ENCODE data around the gene COMMD1.
"Not testable (repeated sequence)": the region's sequence is repeated elsewhere in the genome, so short reads cannot be mapped to it uniquely, and the experiment has no call there.

The COMMD1 gene
- total RNA-seq = 8.2 to 14.8 (median 10.4) reads per million in 4 experiments

GRCh38 chr2:61905372-61906185, at the start of gene COMMD1:
Gene COMMD1 (plus strand): TSS chr2:61905674. CDS start chr2:61905679, 5 bp downstream.
- DNase-seq = peak; percentile 59

- no peak for DNase-seq
Observed at GRCh38 chr2:61857224-61857623, 48.2 kb upstream of the COMMD1 start.

GRCh38 chr2:61862085-61862484, 43.4 kb upstream of the COMMD1 start:
- no peak for DNase-seq

DNA sequence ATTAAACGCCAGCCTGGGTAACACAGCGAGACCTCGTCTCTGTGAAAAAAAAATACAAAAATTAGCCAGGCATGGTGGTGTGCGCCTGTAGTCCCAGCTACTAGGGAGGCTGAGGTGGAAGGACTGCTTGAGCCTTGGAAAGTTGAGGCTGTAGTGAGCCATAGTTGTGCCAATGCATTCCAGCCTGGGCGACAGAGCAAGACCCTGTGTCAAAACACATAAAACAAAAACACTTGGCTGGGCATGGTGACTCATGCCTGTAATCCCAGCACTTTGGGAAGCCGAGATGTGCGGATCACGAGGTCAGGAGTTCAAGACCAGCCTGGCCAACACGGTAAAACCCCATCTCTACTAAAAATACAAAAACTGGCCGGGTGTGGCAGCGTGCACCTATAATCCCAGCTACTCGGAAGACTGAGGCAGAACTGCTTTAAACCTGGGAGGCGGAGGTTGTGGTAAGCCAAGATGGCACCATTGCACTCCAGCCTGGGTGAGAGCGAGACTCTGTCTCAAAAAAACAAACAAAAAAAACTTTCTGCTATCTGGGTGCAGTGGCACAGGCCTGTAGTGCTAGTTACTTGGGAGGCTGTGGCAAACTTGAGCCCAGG, 38.9 kb upstream of the COMMD1 start:
- DNase-seq = not testable (repeated sequence)

DNA sequence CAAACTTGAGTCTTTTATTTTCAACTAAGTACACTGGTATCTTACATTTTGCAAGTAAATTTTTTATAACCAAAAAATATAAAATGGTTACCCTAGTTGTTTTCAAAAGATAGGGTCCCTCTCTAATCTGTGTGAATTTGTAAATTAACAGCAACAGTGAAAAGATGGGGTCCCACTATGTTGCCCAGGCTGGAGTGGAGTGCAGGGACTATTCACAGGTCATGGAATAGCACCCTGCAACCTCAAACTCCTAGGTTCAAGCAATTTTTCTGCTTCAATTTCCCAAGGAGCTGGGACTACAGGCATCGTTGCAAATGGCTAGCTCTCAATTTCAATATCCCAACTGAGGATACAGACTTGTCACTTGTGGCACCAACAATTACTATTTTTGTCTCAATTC, 29.1 kb upstream of the COMMD1 start:
- DNase-seq = no peak

DNA sequence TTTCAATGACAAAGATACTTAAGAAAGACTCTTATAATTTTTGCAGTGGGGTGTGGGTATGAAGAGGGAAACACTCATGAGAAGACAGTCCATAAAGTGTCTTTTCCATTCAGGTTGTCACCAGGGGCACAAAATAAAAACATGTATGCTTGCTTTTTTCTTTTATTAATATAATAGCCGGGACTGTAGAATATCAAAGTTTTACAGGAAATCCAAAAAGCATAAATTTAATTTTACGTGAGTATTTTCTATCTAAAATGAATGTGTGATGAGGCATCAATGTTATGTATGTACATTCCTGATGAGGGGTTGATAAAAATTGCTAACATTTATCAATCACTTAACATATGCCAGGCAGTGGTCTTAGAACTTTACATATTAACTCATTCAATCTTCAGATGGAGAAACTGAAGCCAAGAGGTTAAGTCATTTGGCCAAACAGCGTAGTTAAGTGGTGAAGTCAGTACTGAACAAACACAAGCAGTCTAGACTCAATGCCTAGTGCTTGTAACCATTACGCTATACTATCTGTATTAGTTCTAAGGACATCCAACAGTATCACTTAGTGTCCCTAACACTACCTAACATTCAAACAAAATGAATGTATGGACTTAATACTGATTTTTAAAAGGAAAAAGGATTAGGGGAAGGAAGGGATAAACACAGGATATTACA, 27.8 kb upstream of the COMMD1 start:
- DNase-seq = no peak

DNA sequence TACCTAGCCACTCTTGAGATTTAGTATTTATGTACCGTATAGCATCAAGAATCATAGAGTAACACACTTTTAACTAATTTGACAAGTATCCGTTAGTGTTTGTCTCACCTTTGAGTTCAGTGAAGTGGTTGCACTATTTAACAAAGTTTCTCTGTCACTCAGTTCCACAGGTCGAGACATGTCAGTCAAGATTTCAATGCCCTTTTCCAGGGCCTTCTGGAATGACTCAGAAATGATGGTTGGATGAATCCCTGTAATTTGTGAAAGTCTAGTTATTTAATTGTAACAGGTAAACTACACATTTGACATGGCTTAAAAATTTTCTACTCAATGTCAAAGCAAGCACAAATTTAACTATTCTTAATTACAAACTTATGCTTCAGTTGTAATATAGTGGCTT, 26.7 kb upstream of the COMMD1 start:
- no peak for DNase-seq

DNA sequence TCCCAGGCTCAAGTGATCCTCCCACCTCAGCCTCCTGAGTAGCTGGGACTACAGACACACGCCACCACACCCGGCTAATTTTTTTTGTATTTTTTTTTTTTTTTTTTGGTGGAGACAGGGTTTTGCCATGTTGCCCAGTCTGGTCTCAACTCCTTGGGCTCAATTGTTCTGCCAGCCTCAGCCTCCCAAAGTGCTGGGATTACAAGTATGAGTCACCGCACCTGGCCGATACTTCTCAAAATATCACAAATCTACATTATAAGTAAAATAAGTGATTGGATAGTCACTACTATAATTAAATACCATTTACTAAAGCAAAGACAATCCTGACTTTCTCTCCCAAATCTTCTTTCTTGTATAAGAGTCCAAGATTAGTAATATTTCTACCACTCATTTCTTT, 26.1 kb upstream of the COMMD1 start:
- not testable (repeated sequence) for DNase-seq

DNA sequence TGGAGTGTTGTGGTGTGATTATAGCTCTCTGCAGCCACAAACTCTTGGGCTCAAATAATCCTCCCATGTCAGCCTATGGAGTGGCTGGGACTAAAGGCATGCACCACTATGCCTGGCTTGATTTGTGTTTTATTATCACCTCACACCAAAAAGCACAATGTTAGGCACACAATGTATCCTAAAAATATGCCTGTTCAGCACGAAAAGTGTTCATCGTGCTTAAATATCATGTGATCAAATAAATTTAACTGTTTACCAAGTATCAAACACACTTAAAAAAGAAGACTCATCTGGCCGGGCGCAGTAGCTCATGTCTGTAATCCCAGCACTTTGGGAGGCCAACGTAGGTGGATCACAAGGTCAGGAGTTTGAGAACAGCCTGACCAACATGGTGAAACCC, 22.6 kb upstream of the COMMD1 start:
- DNase-seq = no peak

DNA sequence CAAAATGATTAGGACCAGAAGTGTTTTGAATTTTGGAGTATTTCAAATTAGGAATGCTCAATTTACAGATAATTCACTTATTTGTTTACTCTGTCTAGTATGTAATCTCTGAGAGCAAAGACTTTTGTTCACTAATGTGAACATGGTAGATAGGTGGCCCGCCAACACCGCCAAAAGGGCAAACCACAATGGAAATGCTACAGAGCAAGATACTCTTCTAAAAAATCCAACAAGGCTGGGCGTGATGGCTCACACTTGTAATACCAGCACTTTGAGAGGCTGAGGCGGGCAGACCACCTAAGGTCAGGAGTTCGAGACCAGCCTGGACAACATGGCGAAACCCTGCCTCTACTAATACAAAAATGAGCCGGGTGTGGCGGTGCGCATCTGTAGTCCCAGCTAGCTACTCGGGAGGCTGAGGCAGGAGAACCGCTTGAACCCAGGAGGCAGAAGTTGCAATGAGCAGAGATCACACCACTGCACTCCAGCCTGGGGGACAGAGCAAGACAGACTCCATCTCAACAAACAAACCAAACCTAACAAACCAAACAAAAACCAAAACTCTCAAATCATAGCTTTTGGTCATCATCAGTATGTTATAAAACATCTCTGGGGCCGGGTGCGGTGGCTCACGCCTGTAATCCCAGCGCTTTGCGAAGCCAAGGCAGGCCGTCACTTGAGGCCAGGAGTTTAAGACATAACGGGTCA, 19.4 kb upstream of the COMMD1 start:
- no peak for DNase-seq

DNA sequence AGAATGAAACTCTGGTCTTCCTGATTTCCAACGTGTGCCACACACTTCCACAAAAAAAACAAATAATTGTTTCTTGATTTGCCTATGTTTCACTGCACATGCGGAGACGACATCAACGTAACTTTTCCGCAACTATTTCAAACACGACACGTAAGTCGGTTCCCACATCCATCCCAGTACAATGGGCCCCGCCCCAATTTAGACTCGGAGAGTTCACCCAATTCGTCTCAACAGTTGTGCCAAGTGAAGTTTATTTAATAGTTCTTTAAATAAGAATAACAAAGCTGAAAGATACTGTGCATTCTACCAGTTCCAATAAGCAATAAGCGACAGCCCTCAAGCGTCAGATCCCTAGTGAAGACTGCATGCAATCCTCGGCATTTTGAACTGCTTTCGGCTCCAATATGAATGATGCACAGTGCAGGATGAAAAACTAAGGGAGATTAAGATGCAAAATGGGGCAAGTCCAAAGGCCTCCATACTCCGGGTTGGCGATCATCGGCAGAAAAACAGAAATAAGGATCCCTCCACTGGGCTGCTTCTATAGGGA, 17.7 kb upstream of the COMMD1 start:
- no peak for DNase-seq

GRCh38 chr2:61888267-61889055, 17.0 kb upstream of the COMMD1 start, which contains the start of gene CCT4:
Gene CCT4 (minus strand): TSS chr2:61888656. CDS start chr2:61888507, 149 bp downstream.
- peak; percentile 88 for DNase-seq

- no peak for DNase-seq
Observed at GRCh38 chr2:61898810-61899209, 6.7 kb upstream of the COMMD1 start.

GRCh38 chr2:61900281-61900680, 5.2 kb upstream of the COMMD1 start:
- no peak for DNase-seq

DNA sequence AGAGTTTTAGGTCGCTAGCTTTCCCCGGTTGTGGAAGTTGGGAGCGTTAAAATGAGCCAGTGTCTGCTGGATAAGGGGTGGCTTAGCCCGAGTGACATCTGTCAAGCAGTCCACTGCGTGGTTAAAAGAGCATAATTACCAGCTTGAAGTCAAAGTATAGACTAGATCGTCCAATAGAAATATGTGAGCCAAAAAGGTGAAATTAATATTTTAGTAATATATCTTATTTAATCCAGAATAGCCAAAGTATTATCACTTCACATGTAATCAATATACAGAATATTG, 654 bp downstream of the COMMD1 start:
- DNase-seq = no peak

- DNase-seq = no peak
Observed at GRCh38 chr2:61909116-61909515, 3.6 kb downstream of the COMMD1 start.

- no peak for DNase-seq
Observed at GRCh38 chr2:61910603-61911002, 5.1 kb downstream of the COMMD1 start.

GRCh38 chr2:61911510-61911909, 6.0 kb downstream of the COMMD1 start:
- no peak for DNase-seq

GRCh38 chr2:61914794-61915193, 9.3 kb downstream of the COMMD1 start:
- not testable (repeated sequence) for DNase-seq

GRCh38 chr2:61920548-61920947, 15.1 kb downstream of the COMMD1 start:
- DNase-seq = no peak

DNA sequence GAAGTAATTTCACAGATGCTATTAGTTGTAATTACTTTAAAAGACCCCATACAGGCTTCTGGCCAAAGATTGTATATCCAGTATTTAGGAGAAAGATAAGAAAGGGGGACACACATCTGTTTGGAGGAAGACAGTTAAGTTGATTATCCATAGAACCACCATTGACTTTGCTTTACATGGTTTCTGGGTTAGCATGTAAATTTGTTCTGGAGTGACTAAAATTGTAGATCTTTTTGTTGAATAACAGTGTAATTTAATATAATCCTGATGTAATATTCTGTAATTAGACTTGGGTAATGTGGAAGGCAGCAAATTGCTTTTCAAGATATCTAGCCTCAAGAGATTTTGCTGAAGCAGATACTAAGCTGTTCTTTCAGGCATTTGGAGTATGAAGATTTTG, 17.2 kb downstream of the COMMD1 start:
- DNase-seq = no peak
